Adrenal gland (tissue), 12 donors: ENCODE measurements around the gene MYZAP. TPM values are rescaled to one million over a fixed set of nuclear protein-coding genes. Genes with fewer than 3 reads are reported as not detected.

Experiments used
- DNase-seq, 7 donors: peaks; one replicate each; pipeline ENCODE4 v3.0.0-alpha.2; 2019 to 2020
- H3K27ac ChIP-seq, 5 donors: fragments of 200-600 bp; sonication (generic) in 4 of 5; 1 replicate in 3 of 5; 2 replicates in 2 of 5; pipeline versions ENCODE4 v1.5.1 to v1.8.0; 2016 to 2020; ENCODE audit warnings: mild to moderate bottlenecking in 1 of 5
- H3K27me3 ChIP-seq: fragments of 200-600 bp; 2 replicates; pipeline ENCODE4 v1.8.0; 2021
- H3K36me3 ChIP-seq, 2 donors: fragments of 200-600 bp; replicated peaks in 1 of 2; 1 replicate in 1 of 2; 2 replicates in 1 of 2; pipeline versions ENCODE4 v1.5.1 to v1.8.0; 2018 to 2022
- H3K4me1 ChIP-seq, 2 donors: fragments of 200-600 bp; replicated peaks in 1 of 2; 1 replicate in 1 of 2; 2 replicates in 1 of 2; pipeline versions ENCODE4 v1.5.1 to v1.8.0; 2018 to 2021
- H3K4me3 ChIP-seq, 4 donors: fragments of 200-600 bp; sonication (generic) in 3 of 4; one replicate each; pipeline ENCODE4 v1.5.1; 2016 to 2018
- H3K9me3 ChIP-seq, 3 donors: fragments of 200-600 bp; sonication (generic) in 1 of 3; replicated peaks in 1 of 3; 1 replicate in 2 of 3; 2 replicates in 1 of 3; pipeline versions ENCODE4 v1.5.1 to v1.8.0; 2016 to 2021
- CTCF ChIP-seq, 6 experiments: fragments of 450-650 bp in 4 of 6; fragments of 200-600 bp in 2 of 6; sonication (generic) in 1 of 6; IDR thresholded peaks; 1 replicate in 5 of 6; 2 replicates in 1 of 6; pipeline versions ENCODE4 v1.5.1 to v1.8.0; 2016 to 2021; ENCODE audit warnings: antibody characterized with exemption in 6 of 6, mild to moderate bottlenecking in 2 of 6, moderate library complexity in 1 of 6
- POLR2A ChIP-seq, 2 donors: fragments of 450-650 bp; IDR thresholded peaks; one replicate each; pipeline ENCODE4 v1.6.1; 2017; ENCODE audit warnings: antibody characterized with exemption in 2 of 2, mild to moderate bottlenecking in 2 of 2, moderate library complexity in 1 of 2
- WGBS, 4 donors: extraction: QIAGEN DNeasy Blood & Tissue Kit in 2 of 4; methylation state at CpG; one replicate each; pipeline versions ENCODE4 v1.1.5 to v1.1.7; 2013 to 2017; 5-methylcytosine and 5-hydroxymethylcytosine counted together
- intact Hi-C, 2 donors: fragments of 100-400 bp; cut with DNase I; formaldehyde crosslinking; loops; one replicate each; pipeline versions ENCODE4 v1.14.1 to v1.15.0; 2022 to 2023
- polyA plus RNA-seq, 3 donors: library from polyadenylated mRNA; stranded (reverse); fragments of 200-250 nt in 2 of 3; fragments of 350-450 nt in 1 of 3; fragmentation: Illumina TruSeq in 1 of 3; extraction: RNeasy Lipid Tissue Mini Kit (QIAGEN cat#74804) in 1 of 3; gene quantifications; one replicate each; pipeline ENCODE4 v1.2.3, GENCODE V29; 2013 to 2014
- total RNA-seq, 9 donors: library from RNA; depleted of rRNA in 4 of 9; stranded (reverse); fragments of >200 nt in 4 of 9; fragments of 120-200 nt in 1 of 9; fragmentation: NEBNext Ultra II Directional in 1 of 9; extraction: Animal tissue kit (Norgen Biotek cat#: 25700) in 1 of 9; gene quantifications; one replicate each; pipeline versions ENCODE4 v1.1.0 to v1.2.4, GENCODE V29; 2013 to 2023
- donor health status: healthy with polysubstance abuse.
- donor health status: Bipolar disorder and iron deficiency.
- donor health status: DM: yes; HTN: yes; CAD: no.
- donor health status: DM: no; HTN: no; CAD: no.
- donor health status: DM: no; HTN: no; CAD: no.
- donor health status: DM: yes; HTN: yes; CAD: no.

The MYZAP gene
- total and polyA plus RNA-seq, 12 donors, result 21.4 to 176 (median 70.6) TPM

- DNase-seq, result no peak
- Histone ChIP-seq H3K27ac (peak overlapping the region; percentile 31 to 90 (median 78)), H3K9me3 (no peaks in the 10 kb centered on the region), H3K36me3 (no peaks in the 10 kb centered on the region), H3K27me3 (no peaks in the 10 kb centered on the region), H3K4me1 (peaks cover 48 to 82% of the 10 kb centered on the region in 2 donors), H3K4me3 (no peak overlapping the region)
- TF ChIP-seq CTCF (IDR thresholded peaks at IDR 0.05) (no peak), POLR2A (IDR thresholded peaks at IDR 0.05) (no peak)
- intact Hi-C loops, result no loop called here
- 89 to 100% (median 94%) methylated on average over 1 of the region's 1 CpG for WGBS, 4 donors
Measured at GRCh38 chr15:57606816-57607215, 15.1 kb downstream of the MYZAP start.

- Histone ChIP-seq H3K9me3 (no peaks in the 10 kb centered on the region), H3K4me1 (peaks cover 48 to 89% of the 10 kb centered on the region in 2 donors), H3K4me3 (no peak overlapping the region), H3K27ac (peak overlapping the region; percentile 31 to 90 (median 78)), H3K36me3 (no peaks in the 10 kb centered on the region), H3K27me3 (no peaks in the 10 kb centered on the region)
- DNase-seq, result peak; percentile 86 to 95 (median 94)
- TF ChIP-seq CTCF (IDR thresholded peaks at IDR 0.05) (peak in 2 of 6 experiments; percentile 15 to 20), POLR2A (IDR thresholded peaks at IDR 0.05) (peak in 1 of 2 donors; percentile 53)
- intact Hi-C loops, result no loop called here
- 25 to 40% (median 32%) methylated on average over 1 to 3 of the region's 3 CpGs; no CpG with 5 or more reads in 1 of the 4 donors for WGBS, 4 donors
Measured at GRCh38 chr15:57607570-57608000, 15.9 kb downstream of the MYZAP start.

GRCh38 chr15:57609805-57610529, 18.3 kb downstream of the MYZAP start:
- Histone ChIP-seq H3K36me3 (no peaks in the 10 kb centered on the region), H3K4me1 (peaks cover 30 to 68% of the 10 kb centered on the region in 2 donors), H3K4me3 (no peak overlapping the region), H3K27ac (peak overlapping the region; percentile 49 to 90 (median 78)), H3K9me3 (no peaks in the 10 kb centered on the region), H3K27me3 (no peaks in the 10 kb centered on the region)
- TF ChIP-seq POLR2A (IDR thresholded peaks at IDR 0.05) (peak in 1 of 2 donors; percentile 61), CTCF (IDR thresholded peaks at IDR 0.05) (no peak)
- WGBS, 4 donors, result 21 to 43% (median 30%) methylated on average over 7 to 10 of the region's 10 CpGs
- intact Hi-C loops, result loop anchor here in 1 of 2 donors (5.0 kb wide), 1 partner anchor 48 kb away; no protein-coding TSS in a partner anchor
- DNase-seq, result peak; percentile 85 to 97 (median 95)

- no peaks in the 10 kb centered on the region for H3K27me3 ChIP-seq
- TF ChIP-seq CTCF (IDR thresholded peaks at IDR 0.05) (no peak), POLR2A (IDR thresholded peaks at IDR 0.05) (no peak)
- H3K36me3 ChIP-seq, result no peaks in the 10 kb centered on the region
- WGBS, 4 donors, result 89 to 92% (median 90%) methylated on average over 7 of the region's 7 CpGs
- no peak overlapping the region for H3K4me3 ChIP-seq
- H3K27ac ChIP-seq, result peak overlapping the region in 4 of 5 donors; percentile 49 to 90 (median 82)
- H3K4me1 ChIP-seq, result peaks cover 30 to 60% of the 10 kb centered on the region in 2 donors
- intact Hi-C loops, result loop anchor here in 1 of 2 donors (5.0 kb wide), 1 partner anchor 49 kb away; no protein-coding TSS in a partner anchor
- no peak for DNase-seq
- no peaks in the 10 kb centered on the region for H3K9me3 ChIP-seq
Measured at GRCh38 chr15:57611123-57611522, 19.4 kb downstream of the MYZAP start.
